NCI-H1694 treated with DMSO at 0.1 percent for 48 hours (cell line): ENCODE data around the gene SULT1E1.

Experiments used
- DNase-seq: peaks from one replicate; lab custom pipeline; 2025; lab: John Stamatoyannopoulos, UW

The SULT1E1 gene

DNA sequence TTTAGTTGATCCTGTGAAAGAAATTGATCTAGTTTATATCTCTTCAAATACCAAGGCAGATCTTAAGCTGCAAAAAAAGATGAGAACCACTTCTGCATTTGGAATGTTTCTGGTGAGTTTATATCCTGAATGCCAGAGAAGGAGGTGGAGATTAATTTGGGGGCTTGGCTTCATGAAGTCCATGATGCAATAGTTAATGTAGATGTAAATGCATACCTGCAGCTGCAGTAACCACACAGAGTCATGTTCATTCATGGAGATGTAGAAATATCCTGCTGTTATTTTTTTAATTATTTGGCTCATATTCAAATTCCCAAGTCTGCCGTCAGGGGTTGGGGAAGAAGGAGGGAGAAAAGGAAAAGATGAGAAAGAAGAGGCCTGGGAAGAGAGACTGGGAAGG is at the start of gene SULT1E1:
SULT1E1 (minus strand) TSS at position 94 of the 400 bp plus-strand sequence. CDS start 2,501 bp downstream, outside the sequence.
- DNase-seq = no peak

DNA sequence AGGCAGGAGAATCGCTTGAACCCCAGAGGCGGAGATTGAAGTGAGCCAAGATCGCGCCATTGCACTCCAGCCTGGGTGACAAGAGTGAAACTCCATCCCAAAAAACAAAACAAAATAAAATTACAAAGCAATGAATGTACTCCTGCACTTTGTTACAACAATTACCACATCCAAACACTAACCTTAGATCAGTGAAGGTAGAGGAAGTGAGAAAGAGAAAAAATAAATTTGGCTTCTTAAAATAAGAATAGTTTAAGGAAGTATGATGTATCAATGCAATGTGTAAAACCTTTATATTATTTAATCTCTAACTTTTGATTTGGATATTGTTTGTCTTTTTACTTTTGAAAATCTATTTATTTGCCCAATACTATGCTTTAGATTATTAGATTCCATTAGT is 49.2 kb upstream of the SULT1E1 start:
- no peak for DNase-seq

GRCh38 chr4:69907151-69907550 is 47.2 kb upstream of the SULT1E1 start:
- no peak for DNase-seq

GRCh38 chr4:69896530-69897116 is 36.7 kb upstream of the SULT1E1 start:
- no peak for DNase-seq

- no peak for DNase-seq
These were observed 34.8 kb upstream of the SULT1E1 start for GRCh38 chr4:69894721-69895120.

DNA sequence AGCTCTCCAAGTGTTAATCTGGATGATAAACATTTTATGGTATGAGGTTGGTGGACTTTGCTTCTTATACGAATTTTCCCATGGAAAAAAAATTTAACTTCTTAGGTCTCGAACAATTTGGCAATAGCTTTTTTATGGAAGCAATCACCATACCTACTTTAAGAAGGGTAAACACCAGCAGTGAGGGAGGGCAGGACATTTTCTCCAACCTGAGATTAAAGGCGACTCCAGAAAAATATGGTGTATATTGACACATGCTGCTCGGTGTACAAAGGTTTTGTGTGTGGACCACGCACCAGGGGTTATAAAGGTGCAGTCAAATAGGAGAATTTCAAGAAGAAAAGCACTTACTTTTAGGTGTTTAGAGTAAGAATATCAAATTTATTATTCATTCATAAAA is 34.2 kb upstream of the SULT1E1 start:
- DNase-seq = no peak

DNA sequence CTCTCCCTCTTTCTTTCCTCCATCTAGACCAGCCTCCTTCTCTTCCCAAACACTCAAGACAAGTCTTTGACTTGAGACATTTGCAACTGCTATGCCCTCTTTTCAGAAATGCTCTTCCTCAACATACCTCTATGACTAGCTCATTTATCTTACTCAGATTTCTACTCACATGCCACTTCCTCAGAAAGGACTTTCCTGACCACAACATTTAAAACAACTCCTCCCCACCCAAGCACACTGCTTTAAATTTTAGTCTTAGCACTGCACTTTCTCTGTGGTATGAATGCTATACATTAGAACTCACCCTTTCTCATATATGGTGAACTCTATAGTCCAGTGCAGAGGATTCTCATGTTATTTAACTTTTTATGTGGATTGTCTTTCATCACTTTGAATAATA is 28.4 kb upstream of the SULT1E1 start:
- no peak for DNase-seq

GRCh38 chr4:69882150-69882549 is 22.2 kb upstream of the SULT1E1 start:
- no peak for DNase-seq

GRCh38 chr4:69881173-69881773 is 21.3 kb upstream of the SULT1E1 start:
- peak; percentile 6 for DNase-seq

GRCh38 chr4:69878250-69878649 is 18.3 kb upstream of the SULT1E1 start:
- DNase-seq = no peak

- DNase-seq = no peak
These were observed 17.5 kb upstream of the SULT1E1 start for GRCh38 chr4:69877453-69877852.

DNA sequence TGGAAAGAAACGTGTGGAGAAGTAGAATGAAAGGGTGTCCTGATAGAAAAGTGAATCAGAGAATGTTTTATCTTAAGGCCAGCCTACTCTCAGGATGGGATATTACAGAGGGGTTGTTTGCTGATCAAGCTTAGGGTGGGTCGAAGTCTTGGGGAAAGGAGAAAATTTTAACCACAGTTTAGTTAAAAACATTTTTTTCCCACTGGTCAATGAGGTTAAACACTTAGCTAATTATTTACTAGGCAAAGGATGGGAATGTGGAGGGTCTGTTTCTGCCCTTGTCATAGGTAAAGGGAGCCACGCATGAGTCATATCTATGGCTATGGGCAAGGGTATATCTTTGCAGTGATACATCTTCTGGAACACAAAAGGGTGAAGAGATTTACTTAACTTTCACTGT is 16.1 kb upstream of the SULT1E1 start:
- DNase-seq = no peak

GRCh38 chr4:69875576-69875975 is 15.6 kb upstream of the SULT1E1 start:
- DNase-seq = no peak

GRCh38 chr4:69874507-69874906 is 14.6 kb upstream of the SULT1E1 start:
- no peak for DNase-seq

DNA sequence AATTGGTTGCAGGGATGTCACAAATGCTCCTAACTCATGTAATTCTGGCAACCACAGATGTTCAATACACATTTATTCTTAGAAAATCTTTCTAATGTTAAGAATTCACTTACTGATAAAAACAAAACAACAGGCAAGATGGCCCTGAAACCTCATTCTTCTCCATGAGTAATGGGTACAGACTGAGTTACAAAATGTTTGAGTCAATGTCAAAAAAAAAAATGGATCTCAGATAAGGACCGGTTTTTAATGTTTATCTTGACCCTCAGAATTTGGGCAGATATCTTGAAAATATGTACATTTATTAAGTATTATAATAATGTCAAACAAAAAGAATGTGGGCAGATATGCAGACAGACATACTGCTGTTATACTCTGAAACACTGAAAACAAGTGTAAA is 1.8 kb upstream of the SULT1E1 start:
- DNase-seq = no peak

DNA sequence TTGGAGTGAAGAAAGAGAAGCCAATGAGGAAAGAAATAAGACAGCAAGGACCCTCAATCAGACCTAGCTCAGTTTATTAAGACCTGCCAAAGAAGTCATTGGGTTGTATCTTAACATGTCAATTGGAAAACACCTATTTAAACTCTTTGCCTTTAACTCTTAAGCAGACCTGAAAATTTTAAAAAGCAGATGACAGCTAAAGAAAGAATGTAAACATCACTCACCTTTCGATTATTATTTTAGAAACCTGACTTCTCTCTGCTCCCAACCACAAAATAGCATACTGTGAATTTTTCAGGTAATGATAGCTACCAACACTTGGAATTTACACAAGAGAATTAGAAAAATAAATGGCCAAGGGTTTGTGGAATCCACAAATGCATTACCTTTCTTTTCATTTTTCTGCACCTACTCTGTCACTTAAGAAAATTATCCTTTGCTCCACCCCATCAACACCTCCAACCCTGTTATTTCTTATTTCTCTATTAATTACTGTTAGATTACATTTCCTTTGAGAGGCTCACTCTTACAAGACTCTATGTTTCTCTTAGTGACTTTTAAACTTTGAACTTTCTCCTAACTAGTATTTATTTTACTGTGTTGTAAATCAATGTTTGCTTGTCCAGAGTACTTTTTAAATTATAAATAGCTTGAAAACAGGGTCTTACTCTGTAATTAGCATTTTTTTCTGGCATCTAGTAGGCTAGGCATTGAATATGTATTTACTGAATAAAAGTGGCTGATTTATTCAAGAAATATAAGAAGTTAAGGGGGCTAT is 765 bp upstream of the SULT1E1 start:
- DNase-seq = no peak

- DNase-seq = no peak
These were observed 732 bp downstream of the SULT1E1 start for GRCh38 chr4:69859140-69859685.

DNA sequence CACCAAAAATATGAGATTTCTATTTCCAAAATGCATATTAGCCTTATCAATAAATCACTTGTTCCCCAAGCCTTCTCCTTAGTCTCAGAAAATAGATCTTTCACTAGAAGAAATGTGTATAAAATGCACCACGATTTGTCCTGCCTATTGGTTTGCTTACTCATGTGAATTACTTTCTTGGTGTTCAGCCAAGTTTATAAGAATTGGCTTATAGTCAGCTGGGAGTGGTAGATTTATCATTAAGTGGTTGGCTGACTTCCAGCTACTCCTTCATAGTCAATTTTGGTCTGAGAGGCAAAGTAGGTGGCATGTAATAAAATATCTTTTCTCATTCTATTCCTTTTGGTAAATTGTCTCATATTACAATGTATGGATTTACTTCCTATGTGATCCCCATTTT is 1.3 kb downstream of the SULT1E1 start:
- no peak for DNase-seq

- DNase-seq = no peak
These were observed 4.1 kb downstream of the SULT1E1 start for GRCh38 chr4:69855822-69856221.

DNA sequence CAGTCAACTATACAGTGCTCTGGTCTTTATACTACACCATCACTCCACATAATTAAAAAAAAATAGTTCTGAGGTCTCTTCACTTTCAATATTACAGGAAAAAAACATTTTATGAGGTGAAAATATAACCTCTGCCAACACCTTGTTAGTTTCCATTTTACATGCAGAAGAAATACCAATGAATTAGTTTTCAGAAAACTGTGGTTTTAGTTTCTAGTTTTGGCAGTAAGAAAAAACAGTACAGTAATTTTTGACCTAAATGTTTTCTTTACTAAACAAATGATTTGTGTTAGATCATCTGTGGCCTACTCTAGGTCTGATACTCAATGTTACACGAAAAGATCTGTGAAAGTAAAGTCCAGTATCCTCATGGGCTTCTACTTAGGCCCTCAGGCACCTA is 10.0 kb downstream of the SULT1E1 start:
- DNase-seq = no peak

DNA sequence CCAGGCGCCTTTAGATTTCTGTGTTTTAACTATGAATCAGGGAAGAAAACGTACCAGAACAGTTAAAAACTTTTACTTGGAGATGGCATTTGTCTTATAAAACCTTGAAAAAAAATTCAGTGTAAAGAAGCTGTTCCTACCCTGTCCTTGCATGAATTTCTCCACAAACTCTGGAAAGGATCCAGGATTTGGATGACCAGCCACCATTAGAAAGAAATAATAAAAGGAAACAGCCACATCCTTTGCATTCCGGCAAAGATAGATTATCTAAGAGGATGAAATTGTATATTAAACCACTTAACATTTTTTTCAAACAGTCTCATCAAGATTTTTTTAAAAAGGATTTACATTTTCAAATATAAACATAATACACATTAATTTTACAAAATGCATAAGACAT is 10.6 kb downstream of the SULT1E1 start:
- DNase-seq = no peak

GRCh38 chr4:69848028-69848427 is 11.9 kb downstream of the SULT1E1 start:
- DNase-seq = no peak

- no peak for DNase-seq
These were observed 16.0 kb downstream of the SULT1E1 start for GRCh38 chr4:69843932-69844331.
